Upper lobe of right lung (tissue), 1 donor: Measurements from ENCODE around the gene FAM120C. TPM values are rescaled to one million over a fixed set of nuclear protein-coding genes. Genes with fewer than 3 reads are reported as not detected.

Experiments used
- ATAC-seq: fragments of 200-7000 bp; cut with Tn5 transposase; one replicate; pipeline ENCODE4 v1.9.1; 2020; ENCODE audit warnings: mild to moderate bottlenecking, moderate library complexity
- DNase-seq: peaks from one replicate; pipeline ENCODE4 v3.0.0-alpha.2; 2020
- H3K27ac ChIP-seq: fragments of 200-600 bp; one replicate; pipeline ENCODE4 v1.8.0; 2022
- H3K27me3 ChIP-seq: fragments of 200-600 bp; one replicate; pipeline ENCODE4 v1.8.0; 2022; ENCODE audit warnings: mild to moderate bottlenecking
- H3K36me3 ChIP-seq: fragments of 200-600 bp; one replicate; pipeline ENCODE4 v1.8.0; 2022
- H3K4me1 ChIP-seq: fragments of 200-600 bp; one replicate; pipeline ENCODE4 v1.8.0; 2022
- H3K4me3 ChIP-seq: fragments of 200-600 bp; one replicate; pipeline ENCODE4 v1.8.0; 2022; ENCODE audit warnings: mild to moderate bottlenecking
- H3K9me3 ChIP-seq: fragments of 200-600 bp; one replicate; pipeline ENCODE4 v1.8.0; 2022
- CTCF ChIP-seq: fragments of 200-600 bp; IDR thresholded peaks from one replicate; pipeline ENCODE4 v1.8.0; 2022; ENCODE audit warnings: antibody characterized with exemption
- intact Hi-C: fragments of 100-400 bp; cut with DNase I; formaldehyde crosslinking; loops from one replicate; pipeline ENCODE4 v1.11.0; 2022
- total RNA-seq: library from RNA; stranded (reverse); fragmentation: NEBNext Ultra II Directional; extraction: Animal tissue kit (Norgen Biotek cat#: 25700); gene quantifications from one replicate; pipeline ENCODE4 v1.2.1, GENCODE V29; 2021
- donor health status: DM: no; HTN: yes; CAD: no; lungs with severe emphysema.

Gene FAM120C
- total RNA-seq, 1 donor from 2014 or later, result 10.4 TPM

GRCh38 chrX:54116391-54116790 is 66.7 kb downstream of the FAM120C start:
- Histone ChIP-seq H3K9me3 (no peaks in the 10 kb centered on the region), H3K27me3 (no peaks in the 10 kb centered on the region), H3K4me3 (no peak overlapping the region), H3K27ac (no peak overlapping the region), H3K36me3 (no peaks in the 10 kb centered on the region), H3K4me1 (no peaks in the 10 kb centered on the region)
- no peak for TF ChIP-seq CTCF
- DNase-seq (no peak), ATAC-seq (no peak)
- intact Hi-C loops, result no loop called here

- ATAC-seq (no peak), DNase-seq (no peak)
- no peak overlapping the region for H3K27ac ChIP-seq
- H3K4me3 ChIP-seq, result no peak overlapping the region
- no peaks in the 10 kb centered on the region for H3K36me3 ChIP-seq
- no peaks in the 10 kb centered on the region for H3K9me3 ChIP-seq
- intact Hi-C loops, result no loop called here
- H3K4me1 ChIP-seq, result no peaks in the 10 kb centered on the region
- TF ChIP-seq CTCF, result no peak
- H3K27me3 ChIP-seq, result no peaks in the 10 kb centered on the region
These were observed 89.5 kb downstream of the FAM120C start for GRCh38 chrX:54093571-54093970.

- no peak for TF ChIP-seq CTCF
- no peaks in the 10 kb centered on the region for H3K4me1 ChIP-seq
- H3K36me3 ChIP-seq, result no peaks in the 10 kb centered on the region
- DNase-seq (no peak), ATAC-seq (no peak)
- no peaks in the 10 kb centered on the region for H3K9me3 ChIP-seq
- no peak overlapping the region for H3K4me3 ChIP-seq
- H3K27me3 ChIP-seq, result no peaks in the 10 kb centered on the region
- no peak overlapping the region for H3K27ac ChIP-seq
- intact Hi-C loops, result no loop called here
These were observed 89.9 kb downstream of the FAM120C start for GRCh38 chrX:54093159-54093558.

- no peaks in the 10 kb centered on the region for H3K27me3 ChIP-seq
- no peak overlapping the region for H3K27ac ChIP-seq
- DNase-seq, result no peak
- ATAC-seq, result no peak
- H3K4me1 ChIP-seq, result no peaks in the 10 kb centered on the region
- no peak overlapping the region for H3K4me3 ChIP-seq
- TF ChIP-seq CTCF, result no peak
- no peaks in the 10 kb centered on the region for H3K36me3 ChIP-seq
- intact Hi-C loops, result no loop called here
- no peaks in the 10 kb centered on the region for H3K9me3 ChIP-seq
These were observed 92.2 kb downstream of the FAM120C start for GRCh38 chrX:54090880-54091279.

- Histone ChIP-seq H3K27ac (no peak overlapping the region), H3K4me1 (no peaks in the 10 kb centered on the region), H3K36me3 (peaks cover 12% of the 10 kb centered on the region), H3K9me3 (no peaks in the 10 kb centered on the region), H3K27me3 (no peaks in the 10 kb centered on the region), H3K4me3 (no peak overlapping the region)
- TF ChIP-seq CTCF, result no peak
- intact Hi-C loops, result no loop called here
- DNase-seq (no peak), ATAC-seq (no peak)
These were observed 93.9 kb downstream of the FAM120C start for GRCh38 chrX:54089191-54089590.

- TF ChIP-seq CTCF, result no peak
- intact Hi-C loops, result no loop called here
- H3K4me1 ChIP-seq, result no peaks in the 10 kb centered on the region
- peaks cover 12% of the 10 kb centered on the region for H3K36me3 ChIP-seq
- no peak overlapping the region for H3K27ac ChIP-seq
- DNase-seq, result no peak
- H3K4me3 ChIP-seq, result no peak overlapping the region
- no peaks in the 10 kb centered on the region for H3K9me3 ChIP-seq
- H3K27me3 ChIP-seq, result no peaks in the 10 kb centered on the region
- ATAC-seq, result no peak
These were observed 95.4 kb downstream of the FAM120C start for GRCh38 chrX:54087661-54088060.
